ENCODE measurements around the gene KRT8. TPM values are rescaled to one million over a fixed set of nuclear protein-coding genes. Genes with fewer than 3 reads are reported as not detected.

Gene KRT8
- total and polyA plus RNA-seq, 8 donors: 317 to 789 (median 586) TPM

DNA sequence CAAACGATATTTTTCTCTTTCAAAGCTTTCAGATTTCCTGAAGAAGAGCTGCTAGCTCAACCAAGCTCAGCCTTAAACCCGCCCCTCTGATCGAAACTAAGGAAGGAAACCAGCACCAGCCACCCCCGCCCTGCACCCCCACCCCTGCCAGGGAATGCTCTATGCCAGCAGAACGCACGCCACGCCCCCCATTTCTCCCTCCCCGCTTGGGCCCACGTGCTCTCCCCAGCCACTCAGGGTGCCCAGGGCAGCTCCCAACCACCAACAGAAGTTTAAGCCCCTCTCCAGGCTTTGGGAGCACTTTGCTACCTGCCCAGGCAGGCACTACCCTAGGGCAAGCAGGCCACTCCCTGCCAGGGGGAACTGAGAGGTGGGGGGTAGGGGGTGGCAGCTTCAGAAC, 37.2 kb downstream of the KRT8 start:
- Histone ChIP-seq H3K27ac (no peak overlapping the region), H3K9me3 (no peaks in the 10 kb centered on the region), H3K4me3 (no peak overlapping the region), H3K4me1 (no peaks in the 10 kb centered on the region), H3K27me3 (no peaks in the 10 kb centered on the region), H3K36me3 (no peaks in the 10 kb centered on the region)
- WGBS, 2 donors: 44 to 60% methylated on average over 9 of the region's 9 CpGs
- DNase-seq: peak in 2 of 6 donors; percentile 46
- intact Hi-C loops (cut with DNase I): loop anchor here in 2 of 3 donors (5.0 to 10.0 kb wide), 4 partner anchors 285 to 720 kb away; no protein-coding TSS in a partner anchor
- TF ChIP-seq, protein P1, sequence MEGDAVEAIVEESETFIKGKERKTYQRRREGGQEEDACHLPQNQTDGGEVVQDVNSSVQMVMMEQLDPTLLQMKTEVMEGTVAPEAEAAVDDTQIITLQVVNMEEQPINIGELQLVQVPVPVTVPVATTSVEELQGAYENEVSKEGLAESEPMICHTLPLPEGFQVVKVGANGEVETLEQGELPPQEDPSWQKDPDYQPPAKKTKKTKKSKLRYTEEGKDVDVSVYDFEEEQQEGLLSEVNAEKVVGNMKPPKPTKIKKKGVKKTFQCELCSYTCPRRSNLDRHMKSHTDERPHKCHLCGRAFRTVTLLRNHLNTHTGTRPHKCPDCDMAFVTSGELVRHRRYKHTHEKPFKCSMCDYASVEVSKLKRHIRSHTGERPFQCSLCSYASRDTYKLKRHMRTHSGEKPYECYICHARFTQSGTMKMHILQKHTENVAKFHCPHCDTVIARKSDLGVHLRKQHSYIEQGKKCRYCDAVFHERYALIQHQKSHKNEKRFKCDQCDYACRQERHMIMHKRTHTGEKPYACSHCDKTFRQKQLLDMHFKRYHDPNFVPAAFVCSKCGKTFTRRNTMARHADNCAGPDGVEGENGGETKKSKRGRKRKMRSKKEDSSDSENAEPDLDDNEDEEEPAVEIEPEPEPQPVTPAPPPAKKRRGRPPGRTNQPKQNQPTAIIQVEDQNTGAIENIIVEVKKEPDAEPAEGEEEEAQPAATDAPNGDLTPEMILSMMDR (IDR thresholded peaks at IDR 0.05): no peak
- no peak for FAIRE-seq
- peak in 3 of 4 donors; percentile 31 to 47 (median 34) for ATAC-seq

DNA sequence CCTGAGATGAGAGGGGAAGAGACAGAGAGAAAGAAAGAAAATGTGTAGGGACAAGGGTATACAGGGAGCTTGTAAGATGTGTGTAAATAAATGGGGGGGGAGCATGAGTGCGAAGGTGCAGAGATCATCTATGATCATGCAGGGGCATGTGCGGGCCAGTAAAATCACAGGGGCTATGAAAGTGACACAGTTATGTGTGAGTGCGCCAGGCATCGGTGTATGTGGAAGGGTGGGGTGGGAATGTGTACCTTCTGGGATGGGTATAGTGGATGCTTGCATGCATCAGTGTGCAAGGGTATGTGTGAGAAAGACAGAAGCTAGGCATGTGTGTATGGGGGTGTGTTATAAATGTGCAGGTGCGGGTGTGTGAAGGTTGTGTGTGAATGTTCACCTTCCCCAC, 37.7 kb downstream of the KRT8 start:
- H3K9me3 ChIP-seq: no peaks in the 10 kb centered on the region
- no peak for ATAC-seq
- no peaks in the 10 kb centered on the region for H3K27me3 ChIP-seq
- no peak overlapping the region for H3K4me3 ChIP-seq
- H3K4me1 ChIP-seq: no peaks in the 10 kb centered on the region
- no peak for FAIRE-seq
- TF ChIP-seq, protein P1 (IDR thresholded peaks at IDR 0.05): no peak
- DNase-seq: no peak
- no peak overlapping the region for H3K27ac ChIP-seq
- no peaks in the 10 kb centered on the region for H3K36me3 ChIP-seq
- intact Hi-C loops (cut with DNase I): loop anchor here in 2 of 3 donors (5.0 to 10.0 kb wide), 4 partner anchors 285 to 720 kb away; no protein-coding TSS in a partner anchor
- 91 to 98% methylated on average over 5 of the region's 5 CpGs for WGBS, 2 donors

DNA sequence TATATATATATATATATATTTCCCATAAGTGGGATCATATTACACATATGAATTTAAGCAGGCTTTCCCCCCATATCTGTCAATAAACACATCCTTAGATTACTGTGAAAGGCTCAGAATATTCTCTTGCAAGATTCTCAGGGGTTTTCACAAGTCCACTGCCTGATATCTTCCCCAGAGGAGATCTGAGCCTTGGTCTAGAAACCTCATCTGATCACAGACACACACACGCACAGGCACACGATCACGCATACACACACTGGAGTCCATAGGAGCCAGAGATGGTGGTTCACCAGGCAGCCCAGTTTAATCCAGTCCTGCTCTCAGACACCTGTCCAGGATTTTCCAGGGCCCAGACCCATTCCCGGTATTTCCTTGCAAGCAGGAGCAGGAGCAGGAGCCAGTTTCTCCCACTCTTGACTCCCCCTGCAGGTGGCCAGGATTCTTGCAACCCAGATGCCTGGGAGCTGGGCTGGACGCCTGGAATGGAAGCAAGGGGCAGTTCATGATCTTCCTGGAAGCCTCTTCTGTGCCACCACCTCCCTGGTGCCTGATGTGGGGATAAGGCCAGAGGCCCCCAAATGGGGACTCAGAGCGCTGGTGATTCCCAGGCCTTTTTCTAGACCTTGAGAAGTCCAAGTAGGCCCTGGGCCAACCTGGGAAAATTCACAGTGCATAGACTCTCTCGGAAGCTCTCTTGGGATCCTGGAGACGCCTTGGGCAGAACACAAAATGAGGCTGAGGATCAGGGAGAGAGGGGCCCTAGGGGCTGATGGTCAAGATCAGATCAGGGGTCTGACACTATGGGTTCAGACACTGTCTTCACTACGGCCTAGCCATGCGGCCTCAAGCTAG, 39.6 kb downstream of the KRT8 start:
- Histone ChIP-seq H3K27me3 (no peaks in the 10 kb centered on the region), H3K9me3 (no peaks in the 10 kb centered on the region), H3K36me3 (no peaks in the 10 kb centered on the region), H3K27ac (no peak overlapping the region), H3K4me3 (no peak overlapping the region), H3K4me1 (no peaks in the 10 kb centered on the region)
- DNase-seq (peak; percentile 68 to 87 (median 82)), FAIRE-seq (no peak), ATAC-seq (peak; percentile 84 to 97 (median 94))
- TF ChIP-seq, protein P1 (IDR thresholded peaks at IDR 0.05): peak; percentile 69 to 74 (median 74)
- 47 to 49% methylated on average over 10 of the region's 10 CpGs for WGBS, 2 donors
- intact Hi-C loops (cut with DNase I): loop anchor here in 2 of 3 donors (5.0 to 10.0 kb wide), 4 partner anchors 283 to 718 kb away; no protein-coding TSS in a partner anchor

DNA sequence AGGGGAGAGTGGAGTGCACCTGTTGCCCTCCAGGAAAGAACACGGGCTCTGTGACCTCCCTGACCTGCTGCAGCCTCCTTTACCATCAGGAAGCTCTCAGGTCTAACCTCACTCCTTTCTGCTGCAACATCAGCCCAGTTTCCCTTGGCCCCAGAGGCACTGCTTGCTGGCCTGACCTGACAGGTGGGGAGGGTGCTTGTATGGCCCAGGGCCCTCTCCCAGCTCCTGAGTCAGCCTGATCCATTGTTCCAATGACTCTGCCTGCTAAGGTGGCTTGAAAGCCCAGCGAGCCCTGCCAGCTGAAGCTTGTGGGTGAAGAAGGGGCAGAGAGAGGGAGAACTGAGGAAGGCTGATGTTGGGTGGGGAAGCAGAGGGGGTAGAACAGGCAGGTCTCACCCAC, 42.9 kb downstream of the KRT8 start:
- ATAC-seq: no peak
- DNase-seq: no peak
- H3K27ac ChIP-seq: no peak overlapping the region
- H3K4me1 ChIP-seq: no peaks in the 10 kb centered on the region
- intact Hi-C loops (cut with DNase I): loop anchor here in 1 of 3 donors (10.0 kb wide), 1 partner anchor 487 kb away; no protein-coding TSS in a partner anchor
- no peaks in the 10 kb centered on the region for H3K36me3 ChIP-seq
- FAIRE-seq: no peak
- H3K9me3 ChIP-seq: no peaks in the 10 kb centered on the region
- TF ChIP-seq, protein P1 (IDR thresholded peaks at IDR 0.05): no peak
- H3K27me3 ChIP-seq: no peaks in the 10 kb centered on the region
- WGBS, 2 donors: 52 to 72% methylated on average over 2 of the region's 2 CpGs
- H3K4me3 ChIP-seq: no peak overlapping the region

All from pancreas (tissue), 10 donors.